GM12892 (cell line): ENCODE results near the gene RNF128.

Source experiments
- POLR2A ChIP-seq: IDR thresholded peaks from 2 replicates; pipeline ENCODE4 v1.6.1; 2011; ENCODE audit warnings: low read depth, low read length, control low read depth
- POLR2AphosphoS5 ChIP-seq: IDR thresholded peaks from 2 replicates; pipeline ENCODE4 v1.6.1; 2011; ENCODE audit warnings: low read depth, low read length, control low read depth
- TAF1 ChIP-seq: IDR thresholded peaks from 2 replicates; pipeline ENCODE4 v1.6.1; 2011; ENCODE audit warnings: low read depth, mild to moderate bottlenecking, control low read depth, low read length, borderline replicate concordance

DNA sequence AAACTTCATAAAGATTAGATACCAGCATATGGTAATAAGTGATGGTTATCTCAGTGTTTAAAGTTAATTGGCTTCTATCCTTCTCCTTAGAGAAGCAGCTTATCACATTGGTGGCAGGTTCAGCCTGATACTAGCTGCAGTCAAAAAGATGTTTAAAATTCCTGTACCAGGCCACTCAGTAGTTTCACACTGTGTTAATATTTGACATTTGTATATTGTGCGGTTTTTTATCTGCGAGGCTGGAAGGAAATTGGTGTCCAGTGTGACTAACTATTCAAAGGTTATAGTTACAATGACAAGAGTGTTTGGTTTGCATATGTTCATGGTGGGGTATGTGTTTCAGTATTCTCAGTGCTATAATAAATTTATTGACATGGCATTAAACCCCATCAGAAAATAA, 48.5 kb downstream of the RNF128 start:
- no peak for TF ChIP-seq POLR2A
- no peak for TF ChIP-seq TAF1
- TF ChIP-seq POLR2AphosphoS5, result no peak
